ENCODE data around the gene SPECC1.

DNA sequence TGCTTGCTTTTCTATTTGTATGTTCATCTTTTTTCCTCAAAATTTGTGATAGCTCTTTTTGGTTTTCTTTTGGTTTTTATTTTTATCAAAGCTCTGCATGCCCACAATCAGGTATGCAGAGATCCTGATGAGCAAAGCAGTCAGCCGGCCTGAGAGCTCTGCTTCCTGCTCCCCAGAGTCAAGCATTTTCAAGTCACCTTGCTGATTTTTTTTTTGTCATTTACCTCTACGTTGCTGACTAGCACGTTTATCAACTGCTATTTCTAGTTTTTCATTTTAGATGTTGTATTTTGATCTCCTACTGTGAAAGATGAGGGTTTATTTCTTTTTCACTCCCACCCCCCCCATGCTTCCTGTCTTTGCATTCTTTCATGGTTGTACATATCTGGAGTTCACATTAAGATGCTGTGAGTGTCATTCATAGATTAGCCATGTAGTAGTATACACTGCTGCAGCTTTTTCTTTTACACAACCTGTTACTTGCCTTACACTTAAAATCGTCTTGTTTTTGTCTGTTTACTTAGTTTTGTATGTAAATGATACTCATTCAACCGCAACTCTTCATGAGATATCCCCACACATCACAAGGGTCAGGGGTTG lies 262.0 kb downstream of the SPECC1 start:
- TF ChIP-seq EZH2phosphoT487 (IDR thresholded peaks at IDR 0.05; ENCODE audit: insufficient read depth, low read depth), result no peak
- no peak for TF ChIP-seq EZH2 (IDR thresholded peaks at IDR 0.05; ENCODE audit: insufficient read depth, poor library complexity, severe bottlenecking)

Measured in GM23248 (cell line).